ENCODE results near the gene PPP1R26. TPM values are rescaled to one million over a fixed set of nuclear protein-coding genes. Genes with fewer than 3 reads are reported as not detected.

The PPP1R26 gene
- total and polyA plus RNA-seq, 9 of the 15 experiments (the other 6 are each of a cell fraction or from before 2014, with no cell fraction given) = 0.77 to 26.8 (median 9.3) TPM

DNA sequence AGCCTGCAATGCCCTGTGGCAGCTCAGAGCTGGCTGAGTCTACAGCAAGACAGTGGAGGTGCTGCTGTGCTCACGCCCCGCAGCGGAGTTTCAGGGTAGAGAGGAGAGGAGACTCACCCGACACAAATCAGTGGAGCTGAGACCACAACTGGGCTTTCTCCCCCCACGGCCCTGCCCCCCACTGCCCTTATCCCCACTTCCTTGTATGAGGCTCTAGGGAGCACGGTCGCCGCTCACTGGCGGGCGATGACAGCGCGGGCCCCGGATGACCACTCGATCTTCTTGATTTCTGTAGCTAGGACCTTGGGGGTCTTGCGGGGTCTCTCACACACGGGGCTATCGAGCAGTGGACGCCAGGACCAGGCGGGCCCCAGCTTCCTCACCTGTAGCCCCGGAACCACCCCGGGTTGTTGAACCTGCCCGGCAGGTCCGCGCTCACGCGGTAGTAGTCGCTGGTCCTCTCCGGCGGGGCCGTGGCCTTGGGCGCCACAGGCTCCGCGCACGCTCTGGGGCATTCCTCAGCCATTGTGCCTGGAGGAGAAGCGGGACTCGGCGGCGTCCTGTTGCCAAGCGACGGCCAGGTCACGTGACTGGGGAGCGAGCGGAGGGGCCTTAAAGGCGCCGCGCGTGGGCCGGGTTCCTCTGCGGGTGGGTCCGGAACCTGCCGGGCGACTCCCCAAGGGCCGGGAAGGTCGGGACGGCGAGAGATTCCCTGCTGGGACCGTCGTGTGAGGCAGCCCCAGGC is 19.9 kb downstream of the PPP1R26 start (continued):
- TF ChIP-seq, protein P1, sequence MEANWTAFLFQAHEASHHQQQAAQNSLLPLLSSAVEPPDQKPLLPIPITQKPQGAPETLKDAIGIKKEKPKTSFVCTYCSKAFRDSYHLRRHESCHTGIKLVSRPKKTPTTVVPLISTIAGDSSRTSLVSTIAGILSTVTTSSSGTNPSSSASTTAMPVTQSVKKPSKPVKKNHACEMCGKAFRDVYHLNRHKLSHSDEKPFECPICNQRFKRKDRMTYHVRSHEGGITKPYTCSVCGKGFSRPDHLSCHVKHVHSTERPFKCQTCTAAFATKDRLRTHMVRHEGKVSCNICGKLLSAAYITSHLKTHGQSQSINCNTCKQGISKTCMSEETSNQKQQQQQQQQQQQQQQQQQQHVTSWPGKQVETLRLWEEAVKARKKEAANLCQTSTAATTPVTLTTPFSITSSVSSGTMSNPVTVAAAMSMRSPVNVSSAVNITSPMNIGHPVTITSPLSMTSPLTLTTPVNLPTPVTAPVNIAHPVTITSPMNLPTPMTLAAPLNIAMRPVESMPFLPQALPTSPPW (CRISPR knock-in tag; IDR thresholded peaks at IDR 0.05) = peak; percentile 82
- TF ChIP-seq PRMT5 (CRISPR knock-in tag; IDR thresholded peaks at IDR 0.05) (no peak), TFAM (CRISPR knock-in tag; conservative IDR thresholded peaks at IDR 0.05) (no peak), DMBX1 (CRISPR knock-in tag; IDR thresholded peaks at IDR 0.05; ENCODE audit: borderline replicate concordance) (no peak), NUFIP1 (IDR thresholded peaks at IDR 0.05; ENCODE audit: partially characterized antibody) (no peak), OTX1 (CRISPR knock-in tag; IDR thresholded peaks at IDR 0.05) (no peak), ZNF239 (CRISPR knock-in tag; IDR thresholded peaks at IDR 0.05) (no peak), SREBF1 (IDR thresholded peaks at IDR 0.05; ENCODE audit: borderline replicate concordance, low read depth, low read length) (0 out of 2 replicates have a peak, but pooled peaks have one; percentile 25), SPI1 (IDR thresholded peaks at IDR 0.05; ENCODE audit: borderline replicate concordance, low read depth, low read length) (peak; percentile 47; the same call in 1 of the 2 replicates), SMARCC2 (IDR thresholded peaks at IDR 0.05; ENCODE audit: low read depth) (no peak), CREB3L1 (IDR thresholded peaks at IDR 0.05; ENCODE audit: borderline replicate concordance, low read depth) (no peak), TFAP4 (CRISPR knock-in tag; IDR thresholded peaks at IDR 0.05; ENCODE audit: borderline replicate concordance) (peak; percentile 55; the same call in 1 of the 2 replicates), NKRF (IDR thresholded peaks at IDR 0.05; ENCODE audit: borderline replicate concordance) (peak; percentile 96), FOXA3 (CRISPR knock-in tag; conservative IDR thresholded peaks at IDR 0.05 in 1 of 2, IDR thresholded peaks at IDR 0.05 in 1 of 2) (peak in 1 of 2 experiments; percentile 7; a peak in 1 of 4 replicates), CREM (IDR thresholded peaks at IDR 0.05; ENCODE audit: low read depth) (peak; percentile 1; the same call in 1 of the 2 replicates)
- TF ChIP-seq, protein P2, sequence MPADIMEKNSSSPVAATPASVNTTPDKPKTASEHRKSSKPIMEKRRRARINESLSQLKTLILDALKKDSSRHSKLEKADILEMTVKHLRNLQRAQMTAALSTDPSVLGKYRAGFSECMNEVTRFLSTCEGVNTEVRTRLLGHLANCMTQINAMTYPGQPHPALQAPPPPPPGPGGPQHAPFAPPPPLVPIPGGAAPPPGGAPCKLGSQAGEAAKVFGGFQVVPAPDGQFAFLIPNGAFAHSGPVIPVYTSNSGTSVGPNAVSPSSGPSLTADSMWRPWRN (IDR thresholded peaks at IDR 0.05; ENCODE audit: low read depth) = no peak
- TF ChIP-seq, protein P3, sequence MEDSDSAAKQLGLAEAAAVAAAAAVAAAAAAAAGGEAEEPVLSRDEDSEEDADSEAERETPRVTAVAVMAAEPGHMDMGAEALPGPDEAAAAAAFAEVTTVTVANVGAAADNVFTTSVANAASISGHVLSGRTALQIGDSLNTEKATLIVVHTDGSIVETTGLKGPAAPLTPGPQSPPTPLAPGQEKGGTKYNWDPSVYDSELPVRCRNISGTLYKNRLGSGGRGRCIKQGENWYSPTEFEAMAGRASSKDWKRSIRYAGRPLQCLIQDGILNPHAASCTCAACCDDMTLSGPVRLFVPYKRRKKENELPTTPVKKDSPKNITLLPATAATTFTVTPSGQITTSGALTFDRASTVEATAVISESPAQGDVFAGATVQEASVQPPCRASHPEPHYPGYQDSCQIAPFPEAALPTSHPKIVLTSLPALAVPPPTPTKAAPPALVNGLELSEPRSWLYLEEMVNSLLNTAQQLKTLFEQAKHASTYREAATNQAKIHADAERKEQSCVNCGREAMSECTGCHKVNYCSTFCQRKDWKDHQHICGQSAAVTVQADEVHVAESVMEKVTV (CRISPR knock-in tag; IDR thresholded peaks at IDR 0.05) = no peak

All from K562 (cell line).